Stimulated activated CD4-positive, alpha-beta T cell treated with anti-CD3 and anti-CD28 coated beads, TNF-alpha, amount 100 ng/mL, for 4 hours (primary cell): ENCODE results near the gene PPP1R3E.
"Not testable (repeated sequence)": the region's sequence is repeated elsewhere in the genome, so short reads cannot be mapped to it uniquely, and the experiment has no call there.

ENCODE experiments used
- DNase-seq, 3 experiments: peaks; one replicate each; pipeline ENCODE4 v3.0.0-alpha.2; 2020; ENCODE audit warnings: low read depth in 3 of 3

PPP1R3E gene, protein sequence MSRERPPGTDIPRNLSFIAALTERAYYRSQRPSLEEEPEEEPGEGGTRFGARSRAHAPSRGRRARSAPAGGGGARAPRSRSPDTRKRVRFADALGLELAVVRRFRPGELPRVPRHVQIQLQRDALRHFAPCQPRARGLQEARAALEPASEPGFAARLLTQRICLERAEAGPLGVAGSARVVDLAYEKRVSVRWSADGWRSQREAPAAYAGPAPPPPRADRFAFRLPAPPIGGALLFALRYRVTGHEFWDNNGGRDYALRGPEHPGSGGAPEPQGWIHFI

DNA sequence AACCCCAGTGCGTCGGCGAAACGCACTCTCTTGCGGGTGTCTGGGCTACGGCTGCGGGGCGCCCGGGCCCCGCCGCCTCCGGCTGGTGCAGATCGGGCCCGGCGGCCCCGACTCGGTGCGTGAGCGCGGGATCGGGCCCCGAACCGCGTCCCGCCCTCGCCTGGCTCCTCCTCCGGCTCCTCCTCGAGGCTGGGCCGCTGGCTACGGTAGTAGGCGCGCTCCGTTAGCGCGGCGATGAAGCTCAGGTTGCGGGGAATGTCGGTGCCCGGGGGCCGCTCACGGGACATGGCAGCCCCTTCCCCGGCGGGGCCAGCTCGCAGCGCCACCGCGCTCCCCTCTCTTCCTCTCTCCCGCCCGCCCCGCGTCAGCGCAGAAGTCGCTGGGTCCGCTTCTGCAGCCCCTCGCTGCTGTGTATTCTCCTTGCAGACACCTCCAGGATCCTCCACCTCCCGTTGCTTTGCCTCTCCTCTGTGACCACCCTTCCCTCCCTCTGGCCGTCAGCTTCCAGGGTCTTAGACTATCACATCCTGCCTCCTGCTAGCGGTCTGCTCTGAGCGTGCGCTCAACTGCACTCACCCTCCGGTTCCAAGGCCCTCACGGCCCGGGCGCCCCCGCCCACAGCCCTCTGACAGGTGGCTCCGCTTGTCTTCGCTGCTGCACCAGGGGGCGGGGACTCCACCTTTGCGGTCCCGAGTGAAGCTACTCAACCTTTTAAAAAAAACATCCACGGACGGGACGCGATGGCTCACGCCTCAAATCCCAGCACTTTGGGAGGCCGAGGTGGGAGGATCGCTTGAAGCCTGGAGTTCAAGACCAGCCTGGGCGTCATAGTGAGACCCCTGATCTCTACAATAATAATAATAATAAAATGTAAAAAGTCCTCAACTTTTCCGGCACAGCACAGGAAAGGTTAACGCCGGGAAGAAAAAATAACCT lies at the start of gene PPP1R3E:
Gene PPP1R3E, minus strand, starts transcription at position 570 of the 936 bp plus-strand sequence. Its CDS starts 283 bp downstream, at position 287.
- DNase-seq: peak; percentile 77 to 84 (median 83)

DNA sequence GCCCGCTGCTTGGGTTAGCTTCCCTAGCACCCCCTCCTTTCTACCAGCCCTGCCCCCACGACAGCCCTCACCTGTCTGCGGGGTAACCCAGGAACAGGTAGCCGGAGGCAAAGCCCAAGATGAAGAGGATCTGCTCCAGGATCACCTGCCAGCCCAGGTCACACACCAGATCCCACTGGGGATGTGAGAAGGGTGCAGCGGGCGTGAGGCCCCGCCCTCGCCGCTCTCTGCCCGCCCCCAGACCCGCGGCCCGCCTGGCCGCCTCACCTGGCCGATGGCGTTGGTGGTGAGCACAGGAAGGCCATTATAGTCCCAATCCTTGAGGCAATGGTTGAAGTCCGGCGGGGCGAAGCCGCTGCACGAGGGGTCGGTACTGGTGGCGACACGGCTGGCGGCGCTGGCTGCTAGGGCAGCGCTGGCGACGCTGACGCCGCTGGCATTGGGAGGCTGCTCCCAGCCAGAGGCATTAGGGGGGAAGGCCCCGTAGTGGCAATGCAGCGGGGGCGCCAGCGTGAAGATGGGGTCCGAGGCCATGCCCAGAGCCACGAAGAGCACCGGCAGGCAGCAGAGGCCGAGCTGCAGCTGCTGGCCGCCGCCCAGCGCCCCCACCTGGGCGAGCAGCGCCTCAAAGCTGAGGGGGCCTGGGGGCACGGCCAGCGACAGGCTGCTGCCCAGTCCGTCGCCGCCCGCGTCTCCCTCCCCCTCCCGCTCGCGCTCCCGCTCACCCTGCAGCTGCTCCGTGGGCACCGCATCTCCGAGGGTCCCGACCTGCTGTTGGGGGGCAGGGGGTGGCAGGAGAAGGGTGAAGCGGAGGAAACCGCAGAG lies 49.2 kb upstream of the PPP1R3E start:
- no peak for DNase-seq

DNA sequence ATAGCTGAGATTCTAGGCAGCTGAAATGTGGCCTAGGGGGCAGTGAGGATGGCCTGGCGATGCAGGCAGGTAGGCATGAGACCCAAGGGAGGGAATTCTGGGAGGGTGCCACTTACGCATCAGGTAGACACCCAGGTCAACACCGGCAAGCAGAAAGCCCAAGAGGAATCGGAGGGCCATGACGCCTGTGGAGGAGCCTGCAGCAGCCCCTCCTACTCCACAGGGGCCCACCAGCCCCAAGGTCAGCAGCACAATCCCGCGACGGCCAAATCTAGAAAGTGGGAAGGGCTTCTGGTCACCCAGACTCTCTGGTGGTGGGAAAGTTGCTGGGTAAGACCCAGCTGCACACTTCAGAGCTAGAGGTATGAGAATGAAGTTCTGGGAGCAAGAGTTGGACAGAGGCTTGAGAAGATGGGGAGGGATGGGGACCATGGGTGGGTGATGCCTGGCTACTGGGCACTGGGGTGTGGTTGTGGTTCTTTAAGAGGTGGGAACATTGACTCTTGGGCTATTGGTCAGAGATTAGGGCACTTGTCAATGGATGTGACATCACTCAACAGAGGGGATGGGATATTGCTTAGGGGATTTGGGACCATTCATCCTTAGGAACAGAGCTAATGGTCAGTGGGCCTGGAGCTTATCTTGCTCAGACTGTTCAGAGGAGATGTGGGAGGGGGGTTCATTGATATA lies 46.6 kb upstream of the PPP1R3E start:
- DNase-seq: no peak

DNA sequence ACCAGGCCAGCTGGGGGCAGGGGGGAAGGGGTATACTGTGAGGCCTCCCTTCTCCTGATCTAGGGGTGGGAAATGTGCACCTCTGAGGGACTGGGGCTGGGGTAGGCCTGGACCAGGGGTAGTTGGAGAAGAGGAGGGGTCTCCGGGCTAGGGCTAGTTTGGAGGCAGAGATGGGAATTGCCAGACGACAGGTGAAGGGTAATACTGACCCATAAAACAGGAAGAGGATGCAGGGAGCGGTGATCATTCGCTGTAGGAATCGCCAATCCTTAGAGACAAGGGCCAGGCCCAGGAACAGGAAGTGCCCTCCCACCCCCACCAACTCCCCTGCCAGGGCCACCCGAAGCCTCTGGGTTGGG lies 45.6 kb upstream of the PPP1R3E start:
- DNase-seq: no peak

DNA sequence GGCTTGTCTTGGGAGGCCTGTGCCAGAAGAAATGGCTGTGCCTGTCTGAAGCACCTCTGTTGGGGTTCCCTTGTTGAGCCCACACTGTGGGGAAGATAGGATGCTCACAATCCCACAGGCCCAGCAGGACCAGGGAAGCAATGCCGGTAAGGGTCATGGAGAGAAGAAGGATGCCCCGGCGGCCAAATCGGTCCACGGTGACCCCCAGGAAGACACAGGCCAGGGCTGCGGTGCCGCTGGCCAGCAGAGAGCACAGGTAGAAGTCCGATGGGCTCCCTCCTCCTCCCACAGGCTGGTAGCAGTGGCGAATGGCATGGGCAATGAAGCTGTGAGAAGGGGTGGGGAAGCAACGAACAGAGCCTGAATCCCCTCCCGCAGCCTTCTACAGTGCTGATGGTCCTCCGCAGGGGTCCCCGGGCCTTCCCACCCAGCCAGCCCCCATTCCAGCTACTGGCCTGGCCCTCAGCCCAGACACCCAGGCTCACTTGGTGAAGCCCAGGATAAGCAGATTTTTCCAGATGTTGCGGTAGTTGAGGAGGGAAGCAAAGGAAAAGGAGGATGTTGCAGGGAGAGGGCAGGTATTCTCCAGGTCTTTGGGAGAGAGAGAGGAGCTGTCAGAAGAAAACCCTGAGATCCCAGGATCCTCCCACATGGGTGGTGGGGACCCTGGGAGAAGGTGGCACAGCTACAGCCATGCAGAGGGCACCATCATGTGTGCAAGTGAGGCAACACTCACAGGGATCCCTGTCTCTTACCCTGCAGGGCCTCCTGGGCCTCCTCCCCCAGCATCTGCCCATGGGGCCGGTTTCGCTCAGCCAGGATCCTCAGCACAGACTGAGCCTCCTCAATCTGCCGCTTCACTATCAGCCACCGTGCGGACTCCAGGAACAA lies 45.0 kb upstream of the PPP1R3E start:
- DNase-seq: no peak

DNA sequence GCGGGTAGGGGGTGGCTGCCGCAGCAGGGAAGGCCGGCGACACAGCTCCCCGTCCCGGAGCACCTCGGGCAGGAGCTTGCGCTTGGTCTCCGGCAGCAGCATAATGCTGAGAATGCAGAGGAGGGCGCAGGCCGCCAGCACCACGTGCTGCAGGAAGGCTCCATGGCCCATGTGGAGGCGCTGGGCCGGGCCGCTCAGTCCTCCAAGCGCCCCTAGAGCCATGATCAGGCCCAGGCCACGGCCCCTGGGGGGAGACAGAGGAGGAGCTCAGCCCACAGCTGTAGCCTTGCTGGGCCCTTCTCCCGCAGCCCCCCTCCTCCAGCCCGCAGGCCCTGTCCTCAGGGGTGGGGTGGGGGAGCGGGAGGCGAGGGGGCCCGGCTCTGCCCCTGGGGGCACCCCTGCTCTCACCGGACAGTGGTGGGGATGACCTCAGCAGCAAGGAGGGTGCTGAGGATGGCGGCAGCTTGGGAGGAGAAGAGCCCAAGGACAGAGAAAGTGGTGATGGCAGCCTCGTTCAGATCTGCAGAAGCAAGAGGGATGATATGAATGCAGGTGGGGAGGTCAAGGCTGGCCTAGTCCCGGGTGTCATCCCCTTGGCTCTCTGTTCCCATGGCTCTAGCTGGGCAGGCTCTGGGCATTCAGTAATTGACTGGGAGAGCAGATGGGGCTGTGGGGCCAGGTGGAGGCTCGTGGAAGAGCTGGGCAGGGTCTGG lies 44.2 kb upstream of the PPP1R3E start:
- no peak for DNase-seq

DNA sequence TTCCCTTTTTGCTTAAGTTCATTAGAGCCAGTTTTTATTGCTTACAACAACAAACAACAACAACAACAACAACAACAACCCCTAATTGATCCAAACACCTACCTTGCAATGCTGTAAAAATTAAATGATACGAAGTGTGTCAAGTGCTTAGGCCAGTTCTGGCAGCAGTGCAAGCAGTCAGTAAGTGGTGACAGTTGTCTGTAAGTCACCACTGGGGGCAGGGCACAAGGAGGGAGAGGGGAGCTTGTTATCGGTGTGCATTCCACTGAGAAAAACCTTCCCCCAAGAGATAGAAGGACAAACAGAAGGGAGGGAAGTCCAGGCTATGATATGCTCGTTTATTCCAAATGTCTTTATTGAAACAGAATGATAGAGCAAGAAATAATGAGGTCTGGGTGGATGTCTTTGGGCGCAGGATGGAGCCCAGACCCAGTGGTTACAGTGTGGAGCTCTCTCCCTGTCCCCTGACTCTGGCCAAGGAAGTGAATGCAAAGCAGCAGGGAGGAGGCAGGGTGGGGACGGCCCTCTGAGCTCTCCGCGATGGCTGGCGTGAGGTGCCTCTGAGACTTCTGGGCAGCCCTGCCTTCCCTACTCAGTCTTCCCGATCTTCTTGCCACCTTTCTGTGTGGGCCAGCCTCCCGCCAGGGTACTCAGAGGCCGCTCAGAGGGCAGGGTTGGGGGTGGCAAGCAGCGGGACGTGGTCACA lies 43.5 kb upstream of the PPP1R3E start:
- DNase-seq: no peak

DNA sequence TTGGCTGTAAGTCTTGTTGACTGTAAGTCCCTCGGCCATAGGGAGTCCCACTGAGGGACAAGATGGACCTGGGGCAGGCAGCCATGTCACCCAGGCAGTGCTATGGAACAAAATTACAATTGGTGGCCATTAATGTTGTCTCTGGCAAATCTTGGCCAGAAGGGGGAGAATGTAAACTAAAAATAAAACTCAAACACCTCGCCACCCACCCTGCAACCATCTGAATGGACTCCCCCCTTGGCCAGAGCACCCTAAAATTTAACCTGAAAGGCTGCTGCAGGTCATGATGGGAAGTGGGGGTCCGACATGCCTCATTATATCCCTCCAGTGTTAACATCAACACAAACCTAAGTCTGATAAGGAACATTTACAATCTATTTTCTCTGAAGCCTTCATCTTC lies 41.8 kb upstream of the PPP1R3E start:
- DNase-seq: no peak

DNA sequence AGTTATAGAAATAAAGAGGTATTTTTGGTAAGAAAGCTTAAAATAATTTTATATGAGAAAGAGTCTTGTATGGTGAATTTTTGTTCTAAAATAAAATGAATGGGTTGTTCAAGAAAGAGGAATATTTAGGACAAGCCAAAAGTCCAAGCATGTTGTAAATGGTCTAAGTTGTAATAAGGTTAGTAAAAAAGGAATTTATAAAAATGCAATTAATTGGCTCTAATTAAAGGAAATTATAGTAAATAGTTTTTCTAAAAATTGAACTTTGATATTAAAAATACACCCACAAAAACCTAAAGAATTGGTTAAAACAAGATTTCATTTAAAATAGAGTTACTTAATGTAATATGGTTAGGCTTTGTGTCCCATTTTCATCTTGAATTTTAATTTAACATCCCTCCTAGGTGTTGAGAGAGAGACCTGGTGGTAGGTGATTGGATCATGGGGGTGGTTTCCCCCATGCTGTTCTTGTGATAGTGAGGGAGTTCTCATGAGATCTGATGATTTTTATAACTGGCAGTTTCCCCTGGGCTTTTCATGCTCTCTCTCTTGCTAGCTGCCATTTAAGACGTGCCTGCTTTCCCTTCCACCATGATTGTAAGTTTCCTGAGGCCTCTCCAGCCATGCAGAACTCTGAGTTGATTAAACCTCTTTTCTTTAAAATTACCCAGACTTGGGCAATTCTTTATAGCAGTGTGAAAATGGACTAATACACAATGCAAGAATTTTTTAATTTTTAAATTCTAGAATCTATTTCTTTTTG lies 37.0 kb upstream of the PPP1R3E start:
- DNase-seq: no peak

DNA sequence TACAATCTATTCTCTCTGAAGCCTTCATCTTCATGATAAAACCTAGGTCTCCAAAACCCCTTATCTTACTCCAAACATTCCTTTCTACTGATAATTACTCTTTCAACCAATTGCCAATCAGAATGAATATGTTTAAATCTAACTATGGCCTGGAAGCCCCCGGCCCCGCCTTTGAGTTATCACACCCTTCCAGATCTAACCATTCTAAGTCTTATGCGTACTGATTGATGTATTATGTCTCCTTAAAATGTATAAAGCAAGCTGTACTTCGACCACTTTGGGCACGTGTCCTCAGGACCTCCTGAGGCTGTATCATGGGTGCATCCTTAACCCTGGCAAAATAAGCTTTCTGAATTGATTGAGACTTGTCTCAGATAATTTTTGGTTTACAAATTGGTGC lies 33.0 kb upstream of the PPP1R3E start:
- no peak for DNase-seq

DNA sequence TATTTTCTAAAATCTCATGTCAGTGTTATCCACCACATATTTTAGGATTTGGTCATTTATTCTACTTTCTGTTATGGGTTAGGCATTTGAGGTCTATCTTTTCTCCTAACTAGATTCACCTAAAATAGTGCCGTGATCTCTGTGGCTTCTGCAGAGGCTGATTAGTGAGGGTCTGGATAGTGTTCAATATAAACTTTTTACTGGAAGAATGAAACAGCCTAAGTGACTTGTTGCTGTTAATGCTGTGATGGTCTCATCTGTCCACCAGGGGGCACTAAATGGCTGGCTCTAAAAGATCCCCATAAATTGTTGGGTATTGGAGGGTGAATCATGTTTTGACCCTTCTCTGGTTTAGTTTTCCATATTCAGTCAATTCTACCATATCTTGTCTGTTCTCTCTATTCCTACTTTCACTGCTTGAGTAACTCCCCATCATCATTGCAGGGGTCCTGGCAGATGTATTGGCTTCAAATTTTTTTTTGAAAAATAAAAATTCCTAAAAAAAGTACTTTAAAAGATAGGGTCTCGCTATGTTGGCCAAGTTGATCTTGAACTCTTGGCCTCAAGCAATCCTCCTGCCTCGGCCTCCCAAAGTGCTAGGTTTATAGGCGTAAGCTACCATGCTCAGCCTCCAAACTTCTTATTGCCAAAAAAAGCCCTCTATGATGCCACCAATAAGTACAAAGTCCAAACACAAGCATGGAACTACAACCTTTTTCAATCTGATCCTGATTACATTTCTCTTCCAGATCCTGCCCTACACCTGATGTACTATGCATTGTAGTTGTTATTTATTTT lies 25.5 kb upstream of the PPP1R3E start:
- DNase-seq: peak in 2 of 3 experiments; percentile 38 to 52

DNA sequence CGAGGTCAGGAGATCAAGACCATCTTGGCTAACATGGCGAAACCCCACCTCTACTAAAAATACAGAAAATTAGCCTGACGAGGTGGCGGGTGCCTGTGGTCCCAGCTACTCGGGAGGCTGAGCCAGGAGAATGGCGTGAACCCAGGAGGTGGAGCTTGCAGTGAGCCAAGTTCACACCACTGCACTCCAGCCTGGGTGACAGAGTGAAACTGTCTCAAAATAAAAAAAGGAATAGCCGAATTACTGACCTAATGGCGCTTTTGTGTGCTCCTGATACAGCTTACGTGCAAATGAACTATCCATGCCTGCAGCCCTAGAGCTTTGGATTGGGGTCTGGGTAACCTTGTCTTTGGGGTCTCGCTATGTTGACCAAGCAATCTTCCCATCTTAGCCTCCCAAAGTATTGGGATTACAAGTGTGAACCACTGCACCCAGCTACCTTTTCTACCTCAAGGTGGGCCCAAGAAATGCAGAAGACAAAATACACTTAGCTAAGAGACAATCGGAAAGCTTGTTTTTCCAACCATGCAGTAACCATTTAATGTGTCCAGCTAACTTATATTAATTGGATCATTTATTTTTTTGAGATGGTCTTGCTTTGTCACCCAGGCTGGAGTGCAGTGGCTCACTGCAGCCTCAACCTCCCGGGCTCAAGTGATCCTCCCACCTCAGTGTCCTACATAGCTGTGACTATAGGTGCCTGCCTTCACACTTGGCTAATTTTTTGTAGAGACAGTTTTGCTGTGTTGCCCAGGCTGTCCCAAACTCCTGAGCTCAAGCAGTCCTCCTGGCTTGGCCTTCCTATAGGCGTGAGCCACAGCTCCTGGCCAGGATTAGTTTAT lies 24.1 kb upstream of the PPP1R3E start:
- DNase-seq: no peak

DNA sequence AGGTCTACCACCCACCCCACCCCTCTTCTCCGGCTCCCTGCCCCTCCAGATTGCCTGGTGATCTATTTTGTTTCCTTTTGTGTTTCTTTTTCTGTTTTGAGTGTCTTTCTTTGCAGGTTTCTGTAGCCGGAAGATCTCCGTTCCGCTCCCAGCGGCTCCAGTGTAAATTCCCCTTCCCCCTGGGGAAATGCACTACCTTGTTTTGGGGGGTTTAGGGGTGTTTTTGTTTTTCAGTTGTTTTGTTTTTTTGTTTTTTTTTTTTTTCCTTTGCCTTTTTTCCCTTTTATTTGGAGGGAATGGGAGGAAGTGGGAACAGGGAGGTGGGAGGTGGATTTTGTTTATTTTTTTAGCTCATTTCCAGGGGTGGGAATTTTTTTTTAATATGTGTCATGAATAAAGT lies 23.1 kb upstream of the PPP1R3E start:
- DNase-seq: not testable (repeated sequence)

DNA sequence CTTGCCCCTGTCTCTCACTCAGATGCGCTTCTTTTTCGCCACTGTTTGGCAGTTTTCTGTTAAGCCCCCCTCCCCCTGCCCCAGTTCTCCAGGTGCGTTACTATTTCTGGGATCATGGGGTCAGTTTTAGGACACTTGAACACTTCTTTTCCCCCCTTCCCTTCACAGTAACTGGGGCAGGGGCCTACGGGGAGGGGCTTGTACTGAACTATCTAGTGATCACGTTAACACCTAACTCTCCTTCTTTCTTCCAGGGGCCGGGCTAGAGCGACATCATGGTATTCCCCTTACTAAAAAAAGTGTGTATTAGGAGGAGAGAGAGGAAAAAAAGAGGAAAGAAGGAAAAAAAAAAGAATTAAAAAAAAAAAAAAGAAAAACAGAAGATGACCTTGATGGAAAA lies 22.3 kb upstream of the PPP1R3E start:
- no peak for DNase-seq

DNA sequence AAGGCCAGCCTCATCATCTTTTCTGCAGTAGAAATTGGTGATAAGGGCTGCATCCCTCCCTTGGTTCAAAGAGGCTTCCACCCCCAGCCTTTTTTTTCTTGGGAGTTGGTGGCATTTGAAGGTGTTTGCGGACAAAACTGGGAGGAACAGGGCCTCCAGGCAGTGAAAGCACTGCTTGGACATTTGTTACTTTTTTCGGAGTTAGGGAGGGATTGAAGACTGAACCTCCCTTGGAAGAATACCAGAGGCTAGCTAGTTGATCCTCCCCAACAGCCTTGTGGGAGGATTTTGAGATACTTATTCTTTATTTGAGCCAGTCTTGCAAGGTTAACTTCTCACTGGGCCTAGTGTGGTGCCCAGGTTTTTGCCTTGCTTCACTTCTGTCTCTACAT lies 21.8 kb upstream of the PPP1R3E start:
- DNase-seq: no peak

DNA sequence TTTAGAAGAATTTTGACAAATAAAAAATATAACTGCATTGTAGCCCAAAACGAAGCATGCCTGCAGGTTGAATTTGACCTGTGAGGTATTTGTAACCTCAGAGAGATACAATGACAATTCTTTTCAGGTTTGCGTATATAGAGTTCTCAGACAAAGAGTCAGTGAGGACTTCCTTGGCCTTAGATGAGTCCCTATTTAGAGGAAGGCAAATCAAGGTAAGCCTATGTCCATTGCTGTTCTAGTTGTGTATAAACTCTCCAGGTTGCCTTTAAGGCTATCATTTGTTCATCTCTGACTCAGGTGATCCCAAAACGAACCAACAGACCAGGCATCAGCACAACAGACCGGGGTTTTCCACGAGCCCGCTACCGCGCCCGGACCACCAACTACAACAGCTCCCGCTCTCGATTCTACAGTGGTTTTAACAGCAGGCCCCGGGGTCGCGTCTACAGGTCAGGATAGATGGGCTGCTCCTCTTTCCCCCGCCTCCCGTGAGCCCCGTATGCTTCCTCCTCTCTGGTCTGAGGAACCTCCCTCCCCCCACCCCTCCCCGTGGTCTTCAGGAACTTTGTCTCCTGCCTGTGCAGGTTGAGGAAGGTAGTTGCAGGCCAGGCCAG lies 21.3 kb upstream of the PPP1R3E start:
- DNase-seq: no peak
